ENCODE data around the gene SORCS3.
"Not testable (repeated sequence)": the region's sequence is repeated elsewhere in the genome, so short reads cannot be mapped to it uniquely, and the experiment has no call there.

SORCS3 gene

DNA sequence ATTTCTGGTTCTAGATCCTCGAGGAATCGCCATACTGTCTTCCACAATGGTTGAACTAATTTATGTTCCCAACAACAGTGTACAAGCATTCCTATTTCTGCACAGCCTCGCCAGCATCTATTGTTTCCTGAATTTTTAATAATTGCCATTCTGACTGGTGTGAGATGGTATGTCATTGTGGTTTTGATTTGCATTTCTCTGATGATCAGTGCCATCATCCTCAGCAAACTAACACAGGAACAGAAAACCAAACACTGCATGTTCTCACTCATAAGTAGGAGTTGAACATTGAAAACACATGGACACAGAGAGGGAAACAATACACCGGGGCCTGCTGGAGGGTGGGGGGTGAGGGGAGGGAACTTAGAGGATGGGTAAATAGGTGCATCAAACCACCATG is 62.2 kb downstream of the SORCS3 start:
- DNase-seq, result not testable (repeated sequence)

DNA sequence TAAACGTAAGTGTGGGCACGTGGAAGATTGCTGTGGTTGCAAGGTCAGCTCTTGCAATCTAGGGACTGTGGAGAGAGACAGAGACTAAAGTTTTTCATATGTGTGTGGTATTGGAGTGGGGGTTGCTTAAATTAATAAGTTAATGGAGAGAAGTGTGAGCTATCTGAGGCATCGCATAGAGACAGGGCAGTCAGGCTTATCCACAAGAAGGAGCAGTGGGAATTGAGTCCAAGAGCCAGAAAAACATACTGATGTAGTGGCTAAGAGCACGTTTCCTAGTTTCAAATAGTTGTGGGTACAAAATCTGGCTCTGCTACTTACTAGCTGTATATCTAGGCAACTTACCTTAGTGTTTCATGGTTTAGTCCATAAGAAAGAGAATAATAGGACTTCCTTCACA is 65.8 kb downstream of the SORCS3 start:
- no peak for DNase-seq

- DNase-seq, result no peak
These were observed 66.7 kb downstream of the SORCS3 start for GRCh38 chr10:104707602-104708459.

DNA sequence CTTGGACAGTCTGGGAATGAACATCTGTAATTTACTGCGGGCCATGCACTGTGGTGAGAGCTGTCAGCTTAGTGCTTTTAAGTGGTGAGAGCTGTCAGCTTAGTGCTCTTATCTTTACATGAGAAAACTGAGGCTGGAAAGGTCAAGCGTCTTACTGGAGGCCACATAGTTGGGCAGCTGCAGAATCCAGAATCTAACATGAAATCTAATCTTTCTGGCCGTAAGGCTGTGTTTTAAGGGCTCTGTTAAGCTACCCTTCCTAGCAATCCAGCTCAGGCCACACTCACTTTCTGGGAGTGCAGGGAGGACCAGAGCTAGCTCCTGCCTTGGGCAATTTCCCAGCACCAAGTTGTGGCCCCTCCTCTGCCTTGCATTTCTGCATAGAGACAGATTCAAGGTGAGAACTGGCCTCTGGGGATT is 70.2 kb downstream of the SORCS3 start:
- no peak for DNase-seq

DNA sequence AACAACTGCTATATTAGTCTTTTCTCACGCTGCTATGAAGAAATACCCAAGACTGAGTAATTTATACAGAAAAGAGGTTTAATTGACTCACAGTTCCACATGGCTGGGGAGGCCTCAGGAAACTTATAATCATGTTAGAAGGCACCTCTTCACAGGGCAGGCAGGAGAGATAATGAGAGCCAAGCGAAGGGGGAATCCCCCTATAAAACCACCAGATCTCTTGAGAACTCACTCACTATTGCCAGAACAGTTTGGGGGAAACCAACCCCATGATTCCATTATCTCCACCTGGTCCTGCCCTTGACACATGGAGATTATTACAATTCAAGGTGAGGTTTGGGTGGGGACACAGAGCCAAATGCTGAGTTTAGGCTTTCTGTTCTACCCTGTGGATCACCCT is 89.5 kb downstream of the SORCS3 start:
- not testable (repeated sequence) for DNase-seq

- DNase-seq, result no peak
These were observed 90.1 kb downstream of the SORCS3 start for GRCh38 chr10:104731192-104731591.

- no peak for DNase-seq
These were observed 91.1 kb downstream of the SORCS3 start for GRCh38 chr10:104732222-104732621.

GRCh38 chr10:104734433-104734832 is 93.3 kb downstream of the SORCS3 start:
- DNase-seq, result no peak

- no peak for DNase-seq
These were observed 94.1 kb downstream of the SORCS3 start for GRCh38 chr10:104735036-104735756.

GRCh38 chr10:104735757-104736391 is 94.8 kb downstream of the SORCS3 start:
- DNase-seq, result no peak

GRCh38 chr10:104741127-104741526 is 100.0 kb downstream of the SORCS3 start:
- DNase-seq, result no peak

- DNase-seq, result no peak
These were observed 103.0 kb downstream of the SORCS3 start for GRCh38 chr10:104744052-104744451.

GRCh38 chr10:104750291-104750690 is 109.2 kb downstream of the SORCS3 start:
- DNase-seq, result no peak

GRCh38 chr10:104762793-104763192 is 121.7 kb downstream of the SORCS3 start:
- no peak for DNase-seq

DNA sequence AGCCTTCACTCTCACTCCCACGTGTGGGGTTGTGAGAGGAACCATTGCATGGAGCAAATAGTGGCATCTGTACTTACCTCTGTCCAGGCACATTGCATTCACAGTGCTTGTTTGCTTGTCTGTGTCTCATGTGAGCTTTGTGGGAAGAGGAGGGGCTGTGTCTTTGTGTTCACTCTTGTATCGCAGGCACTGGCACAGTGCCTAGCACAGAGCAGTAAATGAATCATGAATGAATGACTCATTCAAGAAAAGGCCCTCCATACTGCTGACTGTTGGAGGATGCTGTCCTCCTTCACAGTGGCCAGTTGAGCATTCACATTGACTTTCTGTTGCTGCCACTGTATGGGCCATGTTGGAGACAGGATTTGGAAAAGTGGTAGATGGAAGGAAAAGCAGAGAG is 125.3 kb downstream of the SORCS3 start:
- no peak for DNase-seq

DNA sequence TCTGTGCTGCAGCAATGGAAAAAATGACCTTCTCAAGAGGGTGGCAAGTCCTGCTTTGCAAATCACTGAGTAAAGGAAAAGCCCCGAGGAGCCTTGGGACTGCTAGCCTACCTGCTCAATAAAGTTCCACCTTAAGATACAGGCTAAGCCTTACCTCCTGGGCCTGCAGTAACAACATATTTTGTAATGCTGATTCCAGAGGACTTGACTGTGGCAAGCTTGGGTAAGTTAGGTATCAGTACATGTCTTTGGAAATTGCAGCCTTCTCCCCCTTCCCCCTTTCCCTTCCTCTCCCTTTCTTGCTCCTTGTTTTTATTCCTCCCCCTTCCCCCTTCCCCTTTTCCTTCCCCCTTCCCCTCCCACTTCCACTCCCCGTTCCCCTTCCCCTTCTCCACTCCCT is 126.2 kb downstream of the SORCS3 start:
- no peak for DNase-seq

- DNase-seq, result no peak
These were observed 126.7 kb downstream of the SORCS3 start for GRCh38 chr10:104767745-104768144.

GRCh38 chr10:104773105-104773504 is 132.0 kb downstream of the SORCS3 start:
- no peak for DNase-seq

DNA sequence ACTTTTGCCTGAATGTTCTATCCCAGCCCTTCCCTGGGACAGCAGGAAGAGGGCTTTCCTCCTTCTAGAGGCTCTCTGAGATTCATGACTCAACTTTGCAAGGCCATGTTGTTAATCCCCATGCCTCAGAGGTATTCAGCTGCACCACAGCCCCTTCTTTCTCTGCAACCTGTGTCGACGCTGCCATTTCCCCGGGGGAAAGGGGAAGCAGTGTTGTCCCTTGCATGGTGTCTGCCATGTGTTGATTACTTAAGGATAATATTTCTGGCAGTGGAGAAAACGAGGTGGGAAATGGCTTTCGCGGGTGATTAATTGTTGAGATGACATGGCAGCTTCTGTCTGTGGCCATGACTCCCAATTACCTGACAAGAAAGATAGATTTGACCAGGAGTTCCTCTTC is 133.1 kb downstream of the SORCS3 start:
- DNase-seq, result no peak

DNA sequence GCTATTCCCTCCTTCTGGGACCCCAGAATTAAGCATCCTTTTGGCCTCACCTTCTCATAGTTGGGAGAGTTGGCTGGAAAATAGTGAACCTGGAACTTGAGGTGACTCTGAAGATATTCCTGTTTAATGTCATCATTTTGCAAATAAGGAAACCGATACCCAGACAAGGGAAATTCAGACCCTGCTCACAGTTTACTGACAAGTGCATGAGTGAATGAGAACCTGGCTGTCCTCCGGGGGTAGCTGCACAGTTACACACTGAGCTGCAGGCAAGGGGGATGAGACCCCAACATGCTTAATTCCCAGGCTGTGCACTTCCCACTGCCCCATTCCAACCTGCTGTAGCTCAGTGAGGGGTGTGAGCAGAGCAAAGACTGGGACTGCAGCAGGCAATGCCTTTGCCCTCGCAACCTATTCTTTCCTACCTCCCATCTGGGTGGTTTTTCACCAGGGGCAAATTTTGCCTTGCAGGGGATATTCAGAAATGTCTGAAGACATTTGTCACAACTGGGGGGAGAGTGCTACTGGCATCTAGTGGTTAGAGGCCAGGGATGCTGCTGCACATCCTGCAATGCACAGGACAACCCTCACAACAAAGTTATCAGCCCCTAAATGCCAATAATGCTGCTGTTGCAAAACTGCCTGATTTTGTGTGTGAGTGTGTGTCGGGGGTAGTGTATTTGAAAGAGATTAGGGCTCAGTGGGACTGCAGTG is 136.2 kb downstream of the SORCS3 start:
- DNase-seq, result no peak

GRCh38 chr10:104778371-104778770 is 137.3 kb downstream of the SORCS3 start:
- DNase-seq, result no peak

DNA sequence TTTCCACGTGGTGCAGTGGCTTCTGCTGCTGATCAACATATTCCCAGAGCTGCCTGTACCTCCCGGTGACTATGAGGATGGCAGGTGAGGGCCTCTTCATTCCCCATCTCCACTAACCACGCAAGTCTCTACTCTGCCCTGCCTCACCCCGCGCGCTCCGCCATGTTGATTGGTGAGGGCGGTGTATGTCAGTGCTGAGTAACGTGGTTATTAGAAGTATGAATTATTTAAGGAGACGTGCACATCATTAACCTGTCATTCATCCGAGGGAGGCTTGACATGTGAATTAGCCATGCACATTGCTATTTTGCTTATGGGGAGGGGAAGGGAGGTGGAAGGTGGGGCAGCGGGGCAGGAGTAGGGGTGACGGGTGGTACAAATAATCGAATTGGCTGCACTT is 138.6 kb downstream of the SORCS3 start:
- no peak for DNase-seq

GRCh38 chr10:104780165-104780564 is 139.1 kb downstream of the SORCS3 start:
- DNase-seq, result no peak
